Smooth muscle cell of the coronary artery (primary cell): Measurements from ENCODE around the gene CD53. TPM values are rescaled to one million over a fixed set of nuclear protein-coding genes. Genes with fewer than 3 reads are reported as not detected.

Source experiments
- total RNA-seq: library from RNA; depleted of rRNA; stranded (reverse); fragments of >200 nt; gene quantifications from 2 replicates; pipeline ENCODE4 v1.2.3, GENCODE V29; 2014; ENCODE audit warnings: low replicate concordance

Gene CD53, protein sequence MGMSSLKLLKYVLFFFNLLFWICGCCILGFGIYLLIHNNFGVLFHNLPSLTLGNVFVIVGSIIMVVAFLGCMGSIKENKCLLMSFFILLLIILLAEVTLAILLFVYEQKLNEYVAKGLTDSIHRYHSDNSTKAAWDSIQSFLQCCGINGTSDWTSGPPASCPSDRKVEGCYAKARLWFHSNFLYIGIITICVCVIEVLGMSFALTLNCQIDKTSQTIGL
- total RNA-seq = not detected in 2 replicates

DNA sequence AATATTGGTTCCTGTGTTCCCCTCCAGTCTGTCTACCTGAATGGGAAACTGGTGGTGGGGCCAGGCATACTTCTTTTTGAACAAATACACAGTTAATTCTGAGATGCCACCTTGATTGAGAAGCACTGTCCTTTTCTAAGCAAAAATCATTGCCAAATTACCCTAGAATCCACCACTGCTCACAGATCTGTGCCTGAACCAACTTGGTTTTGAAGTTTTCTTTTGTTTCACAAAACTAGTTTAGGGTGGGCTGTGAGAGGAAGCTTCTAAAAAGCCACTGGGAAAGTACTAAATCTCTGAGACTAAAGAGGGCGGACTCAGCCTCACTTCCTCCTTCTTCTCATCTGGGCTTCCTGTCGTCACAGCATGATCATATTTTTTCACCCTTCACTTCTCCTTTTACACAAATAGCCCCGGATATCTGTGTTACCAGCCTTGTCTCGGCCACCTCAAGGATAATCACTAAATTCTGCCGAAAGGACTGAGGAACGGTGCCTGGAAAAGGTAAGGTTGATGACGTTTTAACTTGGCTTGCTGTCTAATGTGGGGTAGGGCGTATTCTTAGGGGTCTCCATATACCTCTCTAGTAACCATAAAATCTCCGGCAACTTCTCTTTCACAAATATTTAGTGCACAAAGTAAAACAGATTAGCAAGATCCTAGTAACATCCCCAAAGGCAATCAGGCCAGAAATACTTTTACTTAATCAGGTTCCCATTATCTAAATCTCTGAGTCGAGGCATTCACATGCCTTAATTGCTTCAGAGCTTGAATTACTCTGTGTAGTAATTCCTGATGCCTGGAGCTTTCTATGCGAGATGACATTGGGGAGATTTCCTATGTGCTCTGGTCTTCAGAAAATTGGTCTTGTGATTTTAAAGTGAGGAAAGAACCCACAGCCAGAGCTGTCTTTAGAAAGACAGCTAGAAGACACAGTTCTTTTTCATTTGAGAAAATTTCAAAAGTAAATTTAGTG lies at the start of gene CD53:
CD53 (plus strand) TSS at position 404 of the 976 bp plus-strand sequence. CDS start 18,261 bp downstream, outside the sequence.

Other genes with a start within 250 kb of the CD53 start
- 1.4 TPM in 1 of 2 replicates, not detected in the other for gene KCNA3, start 198.2 kb upstream of the CD53 start, total RNA-seq
- gene LRIF1, start 90.8 kb downstream of the CD53 start, total RNA-seq = 3.2 and 9.5 TPM in 2 replicates